Kidney epithelial cell (primary cell): ENCODE measurements around the gene ZNF438. TPM values are rescaled to one million over a fixed set of nuclear protein-coding genes. Genes with fewer than 3 reads are reported as not detected.
A peak's percentile ranks its signal among the peaks of the same experiment; 100 is the strongest.

Experiments
- DNase-seq: peaks from one replicate; pipeline ENCODE4 v3.0.0-alpha.2; 2010; ENCODE audit warnings: low read depth
- H3K27me3 ChIP-seq: 2 replicates; pipeline ENCODE4 v1.6.0; 2011; ENCODE audit warnings: low read length; ENCODE audit not compliant: control insufficient read depth, insufficient read depth
- H3K36me3 ChIP-seq: 2 replicates; pipeline ENCODE4 v1.5.1; 2011; ENCODE audit warnings: low read length; ENCODE audit not compliant: control insufficient read depth, insufficient read depth
- H3K4me3 ChIP-seq: 2 replicates; pipeline ENCODE4 v1.5.1; 2011; ENCODE audit warnings: low read depth, mild to moderate bottlenecking, control low read depth, low read length
- total RNA-seq: library from RNA; depleted of rRNA; stranded (reverse); fragments of >200 nt; gene quantifications from 2 replicates; pipeline ENCODE4 v1.2.3, GENCODE V29; 2015
- TF ChIP-seq, protein P1 (sequence below): IDR thresholded peaks from 2 replicates; pipeline ENCODE4 v1.5.1; 2011; ENCODE audit warnings: mild to moderate bottlenecking, moderate library complexity, low read length, control low read depth, inconsistent platforms; ENCODE audit not compliant: insufficient read depth, poor library complexity, severe bottlenecking

Gene ZNF438
- total RNA-seq, 1 donor from 2014 or later, result 3.3 TPM

DNA sequence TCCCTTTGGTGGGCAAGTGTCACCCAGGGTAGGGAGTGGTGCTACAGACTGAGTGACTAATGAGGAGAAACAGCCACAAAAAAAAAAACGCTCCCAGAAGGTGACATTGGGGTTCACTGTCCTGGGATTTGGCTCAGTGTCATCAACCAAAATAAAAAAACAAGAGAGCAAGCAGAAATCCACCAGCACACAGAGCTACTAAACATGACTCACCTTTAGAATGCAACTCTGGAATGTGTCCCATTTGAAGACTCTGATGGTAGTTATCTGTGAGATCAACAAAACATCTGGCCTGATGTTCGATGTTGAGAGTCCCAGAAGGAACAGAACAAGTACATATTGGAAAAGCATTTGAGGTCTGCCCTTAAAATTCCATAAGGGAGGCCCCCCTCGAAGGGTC, 201.8 kb downstream of the ZNF438 start:
- Histone ChIP-seq H3K4me3 (no peak overlapping the region), H3K36me3 (no peaks in the 10 kb centered on the region), H3K27me3 (no peaks in the 10 kb centered on the region)
- DNase-seq, result peak; percentile 19
- TF ChIP-seq, protein P1, sequence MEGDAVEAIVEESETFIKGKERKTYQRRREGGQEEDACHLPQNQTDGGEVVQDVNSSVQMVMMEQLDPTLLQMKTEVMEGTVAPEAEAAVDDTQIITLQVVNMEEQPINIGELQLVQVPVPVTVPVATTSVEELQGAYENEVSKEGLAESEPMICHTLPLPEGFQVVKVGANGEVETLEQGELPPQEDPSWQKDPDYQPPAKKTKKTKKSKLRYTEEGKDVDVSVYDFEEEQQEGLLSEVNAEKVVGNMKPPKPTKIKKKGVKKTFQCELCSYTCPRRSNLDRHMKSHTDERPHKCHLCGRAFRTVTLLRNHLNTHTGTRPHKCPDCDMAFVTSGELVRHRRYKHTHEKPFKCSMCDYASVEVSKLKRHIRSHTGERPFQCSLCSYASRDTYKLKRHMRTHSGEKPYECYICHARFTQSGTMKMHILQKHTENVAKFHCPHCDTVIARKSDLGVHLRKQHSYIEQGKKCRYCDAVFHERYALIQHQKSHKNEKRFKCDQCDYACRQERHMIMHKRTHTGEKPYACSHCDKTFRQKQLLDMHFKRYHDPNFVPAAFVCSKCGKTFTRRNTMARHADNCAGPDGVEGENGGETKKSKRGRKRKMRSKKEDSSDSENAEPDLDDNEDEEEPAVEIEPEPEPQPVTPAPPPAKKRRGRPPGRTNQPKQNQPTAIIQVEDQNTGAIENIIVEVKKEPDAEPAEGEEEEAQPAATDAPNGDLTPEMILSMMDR, result no peak

DNA sequence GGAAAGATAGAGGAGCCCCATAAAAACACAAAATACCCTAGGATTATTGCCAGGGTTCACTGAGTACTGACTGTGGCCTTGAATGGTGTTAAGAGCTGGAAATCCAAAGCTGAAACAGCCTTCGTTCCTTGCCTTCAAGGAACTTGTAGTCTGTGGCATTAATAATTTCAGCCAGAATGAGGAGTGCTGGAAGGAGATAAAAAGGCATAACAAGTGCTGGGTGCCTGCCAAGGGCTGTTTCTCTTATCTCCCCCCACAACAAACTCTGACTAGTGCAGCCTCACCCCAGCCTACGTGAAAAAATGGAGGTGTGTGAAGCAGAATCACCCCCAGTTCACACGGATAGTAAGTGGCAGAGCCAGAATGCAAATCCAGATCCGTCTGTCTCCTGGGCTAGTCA, 203.0 kb downstream of the ZNF438 start:
- no peak overlapping the region for H3K4me3 ChIP-seq
- no peaks in the 10 kb centered on the region for H3K27me3 ChIP-seq
- no peak for DNase-seq
- TF ChIP-seq, protein P1, result no peak
- no peaks in the 10 kb centered on the region for H3K36me3 ChIP-seq

GRCh38 chr10:30828164-30828563, 203.5 kb downstream of the ZNF438 start:
- DNase-seq, result no peak
- Histone ChIP-seq H3K36me3 (no peaks in the 10 kb centered on the region), H3K27me3 (no peaks in the 10 kb centered on the region), H3K4me3 (no peak overlapping the region)
- TF ChIP-seq, protein P1, result no peak

DNA sequence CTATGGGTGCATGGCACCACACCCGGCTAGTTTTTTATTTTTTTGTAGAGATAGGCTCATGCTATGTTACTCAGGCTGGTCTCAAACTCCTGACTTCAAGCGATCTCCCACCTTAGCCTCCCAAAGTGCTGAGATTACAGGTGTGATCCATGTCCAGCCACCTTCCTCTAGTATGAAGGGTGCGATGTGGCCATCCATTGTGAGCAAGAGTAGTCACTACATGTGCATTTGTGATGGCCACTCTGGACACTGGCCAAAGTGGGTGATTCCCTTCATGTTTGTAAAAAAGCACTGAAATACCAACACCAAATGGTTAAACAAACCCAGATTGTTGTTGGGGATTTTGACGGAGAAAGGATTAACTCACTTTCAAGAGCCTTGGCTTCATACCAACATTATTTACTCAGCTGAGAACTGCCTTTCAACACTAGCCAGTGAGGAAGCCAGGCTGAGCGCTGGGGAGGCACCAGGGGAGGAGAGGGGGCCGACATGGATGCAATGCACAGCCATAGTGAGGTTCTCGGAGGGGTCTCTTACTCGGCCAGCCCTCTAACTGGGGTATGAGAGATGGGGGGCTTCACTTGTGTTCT, 204.0 kb downstream of the ZNF438 start:
- Histone ChIP-seq H3K36me3 (no peaks in the 10 kb centered on the region), H3K4me3 (no peak overlapping the region), H3K27me3 (no peaks in the 10 kb centered on the region)
- no peak for DNase-seq
- TF ChIP-seq, protein P1, result no peak

DNA sequence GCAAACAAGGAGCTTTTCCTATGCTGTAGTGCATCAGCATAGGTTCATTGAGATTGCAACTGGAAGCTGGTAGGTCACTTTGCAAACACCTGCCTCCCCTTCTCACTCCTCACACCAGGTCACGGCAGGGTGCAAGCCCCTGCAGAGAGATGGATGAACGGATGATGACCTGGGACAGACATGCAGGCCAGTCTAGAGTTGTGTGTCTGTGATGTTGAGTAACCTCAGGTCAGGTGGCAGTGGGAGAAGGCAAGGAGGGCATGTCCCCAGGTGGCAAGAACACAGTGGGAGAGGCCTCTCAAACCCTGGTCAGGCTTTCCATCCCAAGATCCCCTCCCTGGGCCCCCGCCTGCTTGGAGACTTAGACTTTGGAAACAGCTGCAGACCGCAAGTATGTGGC, 205.0 kb downstream of the ZNF438 start:
- no peaks in the 10 kb centered on the region for H3K27me3 ChIP-seq
- H3K36me3 ChIP-seq, result no peaks in the 10 kb centered on the region
- no peak for DNase-seq
- no peak overlapping the region for H3K4me3 ChIP-seq
- TF ChIP-seq, protein P1, result no peak

GRCh38 chr10:30825495-30825894, 206.2 kb downstream of the ZNF438 start:
- TF ChIP-seq, protein P1, result no peak
- Histone ChIP-seq H3K27me3 (no peaks in the 10 kb centered on the region), H3K36me3 (no peaks in the 10 kb centered on the region), H3K4me3 (no peak overlapping the region)
- no peak for DNase-seq
